ENCODE measurements around the gene GALR2. TPM values are rescaled to one million over a fixed set of nuclear protein-coding genes. Genes with fewer than 3 reads are reported as not detected.
A peak's percentile ranks its signal among the peaks of the same experiment; 100 is the strongest.

Gene GALR2
- total and polyA plus RNA-seq, 9 of the 15 experiments (the other 6 are each of a cell fraction or from before 2014, with no cell fraction given) = 0.34 TPM; not detected in 8

DNA sequence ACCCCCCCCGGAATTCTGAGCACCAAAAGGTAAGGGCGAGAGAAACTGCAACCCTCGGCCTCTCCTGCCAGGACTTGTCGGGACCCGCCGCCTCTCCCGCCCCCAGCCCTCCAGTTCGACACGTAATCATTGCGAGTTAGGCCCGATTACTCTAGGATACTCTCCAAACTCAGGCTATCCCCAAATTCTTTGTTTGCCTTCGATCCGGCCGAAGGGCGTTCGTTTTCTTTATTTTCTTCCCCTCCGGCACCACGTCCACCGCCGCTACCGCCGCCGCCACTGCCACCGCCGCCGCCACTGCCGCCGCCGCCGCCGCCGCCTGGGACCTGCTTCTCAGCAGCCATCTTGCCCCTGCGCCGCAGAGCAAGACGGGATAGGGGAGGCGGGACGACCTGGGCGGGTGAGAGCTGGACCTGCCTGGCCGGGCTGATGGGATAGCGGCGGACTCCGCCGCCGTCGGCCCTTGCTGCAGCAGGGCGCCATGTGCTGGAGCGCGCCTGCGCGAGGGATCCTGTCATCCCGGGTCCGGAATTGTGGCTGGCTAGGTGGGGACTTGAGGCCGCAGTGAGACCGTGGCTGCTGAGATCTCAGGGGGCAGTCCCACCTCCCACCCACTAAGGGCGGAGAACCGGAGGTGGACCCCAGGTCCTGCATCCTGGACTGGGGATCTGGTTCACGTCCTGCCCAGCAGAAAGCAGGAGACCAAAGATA, 2.3 kb upstream of the GALR2 start, which contains the start of gene SRP68 (continued):
- TF ChIP-seq, protein P1, sequence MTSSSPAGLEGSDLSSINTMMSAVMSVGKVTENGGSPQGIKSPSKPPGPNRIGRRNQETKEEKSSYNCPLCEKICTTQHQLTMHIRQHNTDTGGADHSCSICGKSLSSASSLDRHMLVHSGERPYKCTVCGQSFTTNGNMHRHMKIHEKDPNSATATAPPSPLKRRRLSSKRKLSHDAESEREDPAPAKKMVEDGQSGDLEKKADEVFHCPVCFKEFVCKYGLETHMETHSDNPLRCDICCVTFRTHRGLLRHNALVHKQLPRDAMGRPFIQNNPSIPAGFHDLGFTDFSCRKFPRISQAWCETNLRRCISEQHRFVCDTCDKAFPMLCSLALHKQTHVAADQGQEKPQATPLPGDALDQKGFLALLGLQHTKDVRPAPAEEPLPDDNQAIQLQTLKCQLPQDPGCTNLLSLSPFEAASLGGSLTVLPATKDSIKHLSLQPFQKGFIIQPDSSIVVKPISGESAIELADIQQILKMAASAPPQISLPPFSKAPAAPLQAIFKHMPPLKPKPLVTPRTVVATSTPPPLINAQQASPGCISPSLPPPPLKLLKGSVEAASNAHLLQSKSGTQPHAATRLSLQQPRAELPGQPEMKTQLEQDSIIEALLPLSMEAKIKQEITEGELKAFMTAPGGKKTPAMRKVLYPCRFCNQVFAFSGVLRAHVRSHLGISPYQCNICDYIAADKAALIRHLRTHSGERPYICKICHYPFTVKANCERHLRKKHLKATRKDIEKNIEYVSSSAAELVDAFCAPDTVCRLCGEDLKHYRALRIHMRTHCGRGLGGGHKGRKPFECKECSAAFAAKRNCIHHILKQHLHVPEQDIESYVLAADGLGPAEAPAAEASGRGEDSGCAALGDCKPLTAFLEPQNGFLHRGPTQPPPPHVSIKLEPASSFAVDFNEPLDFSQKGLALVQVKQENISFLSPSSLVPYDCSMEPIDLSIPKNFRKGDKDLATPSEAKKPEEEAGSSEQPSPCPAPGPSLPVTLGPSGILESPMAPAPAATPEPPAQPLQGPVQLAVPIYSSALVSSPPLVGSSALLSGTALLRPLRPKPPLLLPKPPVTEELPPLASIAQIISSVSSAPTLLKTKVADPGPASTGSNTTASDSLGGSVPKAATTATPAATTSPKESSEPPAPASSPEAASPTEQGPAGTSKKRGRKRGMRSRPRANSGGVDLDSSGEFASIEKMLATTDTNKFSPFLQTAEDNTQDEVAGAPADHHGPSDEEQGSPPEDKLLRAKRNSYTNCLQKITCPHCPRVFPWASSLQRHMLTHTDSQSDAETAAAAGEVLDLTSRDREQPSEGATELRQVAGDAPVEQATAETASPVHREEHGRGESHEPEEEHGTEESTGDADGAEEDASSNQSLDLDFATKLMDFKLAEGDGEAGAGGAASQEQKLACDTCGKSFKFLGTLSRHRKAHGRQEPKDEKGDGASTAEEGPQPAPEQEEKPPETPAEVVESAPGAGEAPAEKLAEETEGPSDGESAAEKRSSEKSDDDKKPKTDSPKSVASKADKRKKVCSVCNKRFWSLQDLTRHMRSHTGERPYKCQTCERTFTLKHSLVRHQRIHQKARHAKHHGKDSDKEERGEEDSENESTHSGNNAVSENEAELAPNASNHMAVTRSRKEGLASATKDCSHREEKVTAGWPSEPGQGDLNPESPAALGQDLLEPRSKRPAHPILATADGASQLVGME (CRISPR knock-in tag; IDR thresholded peaks at IDR 0.05) = peak; percentile 70; the same call in 1 of the 2 replicates
- TF ChIP-seq TEAD1 (CRISPR knock-in tag; IDR thresholded peaks at IDR 0.05) (peak; percentile 19 to 29; a peak in 1 of 4 replicates), ZNF140 (CRISPR knock-in tag; IDR thresholded peaks at IDR 0.05) (no peak), ZFP36 (IDR thresholded peaks at IDR 0.05; ENCODE audit: low read depth, low read length, partially characterized antibody) (peak; percentile 9), SIN3B (IDR thresholded peaks at IDR 0.05; ENCODE audit: low read depth) (peak; percentile 94), TAF9B (IDR thresholded peaks at IDR 0.05; ENCODE audit: partially characterized antibody) (peak; percentile 78), TSC22D4 (tag; IDR thresholded peaks at IDR 0.05) (no peak), BRD4 (IDR thresholded peaks at IDR 0.05) (peak; percentile 83; the same call in 1 of the 2 replicates), ERF (CRISPR knock-in tag; IDR thresholded peaks at IDR 0.05) (0 out of 2 replicates have a peak, but pooled peaks have one; percentile 30)
- TF ChIP-seq, protein P2, sequence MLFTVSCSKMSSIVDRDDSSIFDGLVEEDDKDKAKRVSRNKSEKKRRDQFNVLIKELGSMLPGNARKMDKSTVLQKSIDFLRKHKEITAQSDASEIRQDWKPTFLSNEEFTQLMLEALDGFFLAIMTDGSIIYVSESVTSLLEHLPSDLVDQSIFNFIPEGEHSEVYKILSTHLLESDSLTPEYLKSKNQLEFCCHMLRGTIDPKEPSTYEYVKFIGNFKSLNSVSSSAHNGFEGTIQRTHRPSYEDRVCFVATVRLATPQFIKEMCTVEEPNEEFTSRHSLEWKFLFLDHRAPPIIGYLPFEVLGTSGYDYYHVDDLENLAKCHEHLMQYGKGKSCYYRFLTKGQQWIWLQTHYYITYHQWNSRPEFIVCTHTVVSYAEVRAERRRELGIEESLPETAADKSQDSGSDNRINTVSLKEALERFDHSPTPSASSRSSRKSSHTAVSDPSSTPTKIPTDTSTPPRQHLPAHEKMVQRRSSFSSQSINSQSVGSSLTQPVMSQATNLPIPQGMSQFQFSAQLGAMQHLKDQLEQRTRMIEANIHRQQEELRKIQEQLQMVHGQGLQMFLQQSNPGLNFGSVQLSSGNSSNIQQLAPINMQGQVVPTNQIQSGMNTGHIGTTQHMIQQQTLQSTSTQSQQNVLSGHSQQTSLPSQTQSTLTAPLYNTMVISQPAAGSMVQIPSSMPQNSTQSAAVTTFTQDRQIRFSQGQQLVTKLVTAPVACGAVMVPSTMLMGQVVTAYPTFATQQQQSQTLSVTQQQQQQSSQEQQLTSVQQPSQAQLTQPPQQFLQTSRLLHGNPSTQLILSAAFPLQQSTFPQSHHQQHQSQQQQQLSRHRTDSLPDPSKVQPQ (CRISPR knock-in tag; IDR thresholded peaks at IDR 0.05; ENCODE audit: borderline replicate concordance) = no peak
- TF ChIP-seq, protein P3, sequence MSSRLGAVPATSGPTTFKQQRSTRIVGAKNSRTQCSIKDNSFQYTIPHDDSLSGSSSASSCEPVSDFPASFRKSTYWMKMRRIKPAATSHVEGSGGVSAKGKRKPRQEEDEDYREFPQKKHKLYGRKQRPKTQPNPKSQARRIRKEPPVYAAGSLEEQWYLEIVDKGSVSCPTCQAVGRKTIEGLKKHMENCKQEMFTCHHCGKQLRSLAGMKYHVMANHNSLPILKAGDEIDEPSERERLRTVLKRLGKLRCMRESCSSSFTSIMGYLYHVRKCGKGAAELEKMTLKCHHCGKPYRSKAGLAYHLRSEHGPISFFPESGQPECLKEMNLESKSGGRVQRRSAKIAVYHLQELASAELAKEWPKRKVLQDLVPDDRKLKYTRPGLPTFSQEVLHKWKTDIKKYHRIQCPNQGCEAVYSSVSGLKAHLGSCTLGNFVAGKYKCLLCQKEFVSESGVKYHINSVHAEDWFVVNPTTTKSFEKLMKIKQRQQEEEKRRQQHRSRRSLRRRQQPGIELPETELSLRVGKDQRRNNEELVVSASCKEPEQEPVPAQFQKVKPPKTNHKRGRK (tag; IDR thresholded peaks at IDR 0.05) = no peak
- TF ChIP-seq, protein P4, sequence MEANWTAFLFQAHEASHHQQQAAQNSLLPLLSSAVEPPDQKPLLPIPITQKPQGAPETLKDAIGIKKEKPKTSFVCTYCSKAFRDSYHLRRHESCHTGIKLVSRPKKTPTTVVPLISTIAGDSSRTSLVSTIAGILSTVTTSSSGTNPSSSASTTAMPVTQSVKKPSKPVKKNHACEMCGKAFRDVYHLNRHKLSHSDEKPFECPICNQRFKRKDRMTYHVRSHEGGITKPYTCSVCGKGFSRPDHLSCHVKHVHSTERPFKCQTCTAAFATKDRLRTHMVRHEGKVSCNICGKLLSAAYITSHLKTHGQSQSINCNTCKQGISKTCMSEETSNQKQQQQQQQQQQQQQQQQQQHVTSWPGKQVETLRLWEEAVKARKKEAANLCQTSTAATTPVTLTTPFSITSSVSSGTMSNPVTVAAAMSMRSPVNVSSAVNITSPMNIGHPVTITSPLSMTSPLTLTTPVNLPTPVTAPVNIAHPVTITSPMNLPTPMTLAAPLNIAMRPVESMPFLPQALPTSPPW (CRISPR knock-in tag; IDR thresholded peaks at IDR 0.05) = peak; percentile 43; the same call in 1 of the 2 replicates
- TF ChIP-seq, protein P5, sequence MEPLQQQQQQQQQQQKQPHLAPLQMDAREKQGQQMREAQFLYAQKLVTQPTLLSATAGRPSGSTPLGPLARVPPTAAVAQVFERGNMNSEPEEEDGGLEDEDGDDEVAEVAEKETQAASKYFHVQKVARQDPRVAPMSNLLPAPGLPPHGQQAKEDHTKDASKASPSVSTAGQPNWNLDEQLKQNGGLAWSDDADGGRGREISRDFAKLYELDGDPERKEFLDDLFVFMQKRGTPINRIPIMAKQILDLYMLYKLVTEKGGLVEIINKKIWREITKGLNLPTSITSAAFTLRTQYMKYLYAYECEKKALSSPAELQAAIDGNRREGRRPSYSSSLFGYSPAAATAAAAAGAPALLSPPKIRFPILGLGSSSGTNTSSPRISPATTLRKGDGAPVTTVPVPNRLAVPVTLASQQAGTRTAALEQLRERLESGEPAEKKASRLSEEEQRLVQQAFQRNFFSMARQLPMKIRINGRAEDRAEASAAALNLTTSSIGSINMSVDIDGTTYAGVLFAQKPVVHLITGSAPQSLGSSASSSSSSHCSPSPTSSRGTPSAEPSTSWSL (CRISPR knock-in tag; IDR thresholded peaks at IDR 0.05; ENCODE audit: borderline replicate concordance) = 0 out of 2 replicates have a peak, but pooled peaks have one; percentile 30

Data from K562 (cell line).